ENCODE data around the gene KIF1B.

KIF1B gene

DNA sequence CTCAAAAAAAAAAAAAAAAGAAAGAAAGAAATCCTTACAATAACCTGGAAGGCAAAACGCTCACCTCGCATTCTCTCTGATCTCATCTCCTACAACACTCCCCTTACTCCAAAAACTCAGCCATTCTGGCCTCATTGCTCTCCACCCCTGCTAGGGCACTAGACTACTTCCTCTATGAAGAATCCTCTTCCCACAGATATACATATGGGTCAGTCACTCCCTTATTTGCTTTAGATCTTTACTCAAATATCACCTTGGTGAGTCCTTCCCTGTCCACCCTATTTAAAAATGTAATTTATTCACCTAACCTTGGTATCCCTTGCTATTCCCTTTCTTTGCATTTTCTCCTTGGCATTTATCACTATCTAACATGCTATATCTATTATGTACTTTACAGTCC, 24.6 kb upstream of the KIF1B start:
- no peak for DNase-seq (ENCODE audit: low read depth)
- TF ChIP-seq, protein P1, sequence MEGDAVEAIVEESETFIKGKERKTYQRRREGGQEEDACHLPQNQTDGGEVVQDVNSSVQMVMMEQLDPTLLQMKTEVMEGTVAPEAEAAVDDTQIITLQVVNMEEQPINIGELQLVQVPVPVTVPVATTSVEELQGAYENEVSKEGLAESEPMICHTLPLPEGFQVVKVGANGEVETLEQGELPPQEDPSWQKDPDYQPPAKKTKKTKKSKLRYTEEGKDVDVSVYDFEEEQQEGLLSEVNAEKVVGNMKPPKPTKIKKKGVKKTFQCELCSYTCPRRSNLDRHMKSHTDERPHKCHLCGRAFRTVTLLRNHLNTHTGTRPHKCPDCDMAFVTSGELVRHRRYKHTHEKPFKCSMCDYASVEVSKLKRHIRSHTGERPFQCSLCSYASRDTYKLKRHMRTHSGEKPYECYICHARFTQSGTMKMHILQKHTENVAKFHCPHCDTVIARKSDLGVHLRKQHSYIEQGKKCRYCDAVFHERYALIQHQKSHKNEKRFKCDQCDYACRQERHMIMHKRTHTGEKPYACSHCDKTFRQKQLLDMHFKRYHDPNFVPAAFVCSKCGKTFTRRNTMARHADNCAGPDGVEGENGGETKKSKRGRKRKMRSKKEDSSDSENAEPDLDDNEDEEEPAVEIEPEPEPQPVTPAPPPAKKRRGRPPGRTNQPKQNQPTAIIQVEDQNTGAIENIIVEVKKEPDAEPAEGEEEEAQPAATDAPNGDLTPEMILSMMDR (IDR thresholded peaks at IDR 0.05; ENCODE audit: low read length, missing control alignments) = no peak
- H3K4me3 ChIP-seq (replicated peaks; ENCODE audit: low read depth, low read length) = no peak overlapping the region

DNA sequence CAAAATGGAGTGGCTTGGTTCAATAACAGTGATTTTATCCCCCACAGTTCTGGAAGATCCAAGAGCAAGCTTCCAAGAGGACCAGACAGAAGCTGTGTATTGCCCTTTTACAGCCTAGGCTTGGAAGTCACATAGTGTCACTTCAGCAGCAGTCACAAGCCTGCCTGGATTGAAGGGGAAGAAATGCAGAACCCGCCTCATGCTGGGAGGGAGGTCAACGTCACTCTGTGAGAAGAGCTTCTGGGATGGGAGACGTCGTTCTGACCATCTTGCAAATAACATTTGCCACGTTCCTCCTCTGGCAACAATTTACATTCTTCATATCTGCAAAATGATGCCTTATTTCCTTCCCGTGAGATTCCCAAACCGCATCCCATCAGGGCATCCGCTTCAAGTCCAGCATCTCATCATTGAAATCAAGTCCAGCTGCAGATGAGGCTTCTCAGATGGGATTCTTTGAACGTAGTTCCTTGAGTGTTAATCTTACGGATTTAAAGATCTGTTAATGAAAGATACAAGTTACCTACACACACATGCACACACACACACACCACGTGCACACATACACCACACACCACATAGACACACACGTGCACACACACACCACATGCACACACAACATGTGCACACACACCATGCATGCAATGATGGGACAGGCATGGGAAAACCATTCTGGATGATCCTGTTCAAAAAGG, 23.9 kb upstream of the KIF1B start:
- no peak for DNase-seq (ENCODE audit: low read depth)
- TF ChIP-seq, protein P1 (IDR thresholded peaks at IDR 0.05; ENCODE audit: low read length, missing control alignments) = no peak
- H3K4me3 ChIP-seq (replicated peaks; ENCODE audit: low read depth, low read length) = no peak overlapping the region

DNA sequence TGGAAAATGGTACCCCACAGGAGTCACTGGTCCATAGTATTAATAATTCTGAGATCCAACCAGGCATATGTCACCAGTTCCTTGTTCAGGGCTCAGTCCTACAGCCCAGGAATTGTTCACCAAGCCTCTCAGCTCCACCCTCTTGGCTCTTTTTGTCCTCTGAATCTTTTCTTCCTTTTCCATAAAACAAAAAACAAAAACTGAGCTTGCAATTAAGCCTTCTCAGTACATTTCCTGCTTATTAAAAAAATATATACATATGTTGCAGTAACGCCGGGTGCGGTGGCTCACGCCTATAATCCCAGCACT, 23.4 kb upstream of the KIF1B start:
- DNase-seq (ENCODE audit: low read depth) = no peak
- H3K4me3 ChIP-seq (replicated peaks; ENCODE audit: low read depth, low read length) = no peak overlapping the region
- TF ChIP-seq, protein P1 (IDR thresholded peaks at IDR 0.05; ENCODE audit: low read length, missing control alignments) = no peak

DNA sequence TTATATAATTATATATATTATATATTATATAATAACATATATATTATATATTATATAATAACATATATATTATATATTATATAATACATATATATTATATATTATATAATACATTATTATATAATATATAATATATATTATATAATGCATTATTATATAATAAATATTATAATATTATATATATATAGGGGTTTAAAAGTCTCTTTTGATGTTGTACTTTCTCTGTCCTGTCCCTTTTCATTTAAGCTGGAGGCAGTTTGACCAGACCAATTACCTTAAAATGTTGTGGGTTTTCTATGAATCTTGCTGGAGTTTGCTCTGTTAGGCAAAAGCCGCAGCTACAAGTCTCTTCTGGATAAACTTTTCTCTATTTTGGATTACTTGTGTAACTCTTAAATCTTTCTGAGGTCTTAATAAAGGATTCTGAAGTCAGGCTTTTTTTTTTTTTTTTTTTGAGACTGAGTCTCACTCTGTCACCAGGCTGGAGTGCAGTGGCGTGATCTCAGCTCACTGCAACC, 22.2 kb upstream of the KIF1B start:
- TF ChIP-seq, protein P1 (IDR thresholded peaks at IDR 0.05; ENCODE audit: low read length, missing control alignments) = no peak
- H3K4me3 ChIP-seq (replicated peaks; ENCODE audit: low read depth, low read length) = no peak overlapping the region
- DNase-seq (ENCODE audit: low read depth) = no peak

DNA sequence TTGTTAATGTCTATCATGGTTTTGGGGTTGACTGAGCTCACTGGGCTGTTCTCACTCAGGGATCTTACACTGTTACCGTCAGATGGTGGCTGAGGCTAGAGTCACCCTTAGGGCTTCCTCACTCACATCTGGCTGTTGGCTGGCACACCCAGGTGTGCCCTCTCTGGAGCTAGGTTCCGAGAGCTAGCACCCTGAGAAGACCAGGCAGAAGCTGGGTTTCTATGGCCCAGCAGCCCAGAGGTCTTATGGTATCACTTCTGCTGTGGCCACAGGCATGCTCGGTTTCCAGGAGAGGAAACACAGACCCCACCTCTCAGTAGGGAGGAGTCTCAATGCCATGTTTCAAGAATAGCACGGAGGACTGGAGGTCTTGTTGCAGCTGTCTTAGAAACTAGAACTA, 20.7 kb upstream of the KIF1B start:
- no peak for DNase-seq (ENCODE audit: low read depth)
- H3K4me3 ChIP-seq (replicated peaks; ENCODE audit: low read depth, low read length) = no peak overlapping the region
- TF ChIP-seq, protein P1 (IDR thresholded peaks at IDR 0.05; ENCODE audit: low read length, missing control alignments) = no peak

DNA sequence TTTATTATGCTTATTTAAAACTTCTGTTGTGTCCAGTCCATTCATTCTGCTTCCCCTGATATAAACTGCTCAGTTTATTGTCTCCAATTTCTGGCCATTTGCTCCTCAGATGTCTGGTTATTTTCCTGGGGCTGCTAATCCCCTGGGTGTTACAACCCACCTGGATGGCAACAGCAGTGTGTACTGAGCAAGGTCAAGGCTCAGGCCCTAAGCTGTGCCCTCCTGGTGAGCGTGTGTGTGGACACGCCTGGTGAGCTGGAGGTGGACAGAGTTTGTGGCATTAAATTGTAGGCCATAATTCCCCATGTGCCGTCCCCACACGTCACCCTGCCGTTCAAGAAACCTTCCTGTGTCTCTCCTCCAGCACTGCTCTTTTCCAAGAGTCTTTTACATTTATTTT, 18.1 kb upstream of the KIF1B start:
- no peak overlapping the region for H3K4me3 ChIP-seq (replicated peaks; ENCODE audit: low read depth, low read length)
- DNase-seq (ENCODE audit: low read depth) = no peak
- TF ChIP-seq, protein P1 (IDR thresholded peaks at IDR 0.05; ENCODE audit: low read length, missing control alignments) = no peak

DNA sequence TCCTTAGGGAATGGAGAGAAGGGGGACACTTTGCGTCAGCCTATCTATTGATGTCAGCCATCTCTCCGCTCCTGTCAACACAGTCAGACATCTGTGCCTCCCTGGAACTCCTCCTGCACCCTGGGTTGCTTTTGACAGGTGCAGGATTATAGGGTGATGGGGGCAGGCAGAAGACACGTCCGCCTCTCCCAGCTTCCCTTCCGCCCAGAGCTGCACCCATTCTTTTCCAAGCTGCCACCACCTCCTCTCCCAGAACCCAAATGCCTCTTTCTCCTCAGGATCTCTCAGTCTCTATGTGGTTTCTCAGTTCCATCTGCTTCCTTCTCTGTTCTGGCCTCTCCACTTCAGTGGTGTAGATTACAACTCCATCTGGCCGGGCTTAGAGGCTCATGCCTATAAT, 17.1 kb upstream of the KIF1B start:
- TF ChIP-seq, protein P1 (IDR thresholded peaks at IDR 0.05; ENCODE audit: low read length, missing control alignments) = no peak
- DNase-seq (ENCODE audit: low read depth) = no peak
- no peak overlapping the region for H3K4me3 ChIP-seq (replicated peaks; ENCODE audit: low read depth, low read length)

All from fibroblast of pulmonary artery (primary cell).